Transverse colon (tissue), 4 donors: Measurements from ENCODE around the gene ZBTB7A. TPM values are rescaled to one million over a fixed set of nuclear protein-coding genes. Genes with fewer than 3 reads are reported as not detected.

Experiments used
- DNase-seq: peaks from one replicate; pipeline ENCODE4 v3.0.0-alpha.2; 2019
- H3K27ac ChIP-seq, 4 donors: fragments of 200-600 bp; sonication (generic); 2 replicates each; pipeline ENCODE4 v1.5.1; 2016 to 2018; ENCODE audit warnings: inconsistent platforms in 4 of 4
- H3K27me3 ChIP-seq: fragments of 200-600 bp; sonication (generic); 2 replicates; pipeline ENCODE4 v1.5.1; 2017; ENCODE audit warnings: inconsistent platforms
- H3K36me3 ChIP-seq, 4 donors: fragments of 200-600 bp; sonication (generic); 2 replicates each; pipeline ENCODE4 v1.5.1; 2017 to 2019; ENCODE audit warnings: inconsistent platforms in 4 of 4
- H3K4me1 ChIP-seq, 4 donors: fragments of 200-600 bp; sonication (generic); 2 replicates each; pipeline ENCODE4 v1.5.1; 2017 to 2020; ENCODE audit warnings: inconsistent platforms in 4 of 4
- H3K4me3 ChIP-seq, 4 donors: fragments of 200-600 bp; sonication (generic); 1 replicate in 1 of 4; 2 replicates in 3 of 4; pipeline versions ENCODE4 v1.5.1 to v1.6.1; 2017 to 2019; ENCODE audit warnings: inconsistent platforms in 4 of 4
- H3K9me3 ChIP-seq, 2 donors: fragments of 200-600 bp; sonication (generic); 2 replicates each; pipeline ENCODE4 v1.5.1; 2017 to 2019; ENCODE audit warnings: inconsistent platforms in 2 of 2
- EP300 ChIP-seq: sonication (generic); formaldehyde crosslinking; IDR thresholded peaks from one replicate; pipeline ENCODE4 v1.6.1; 2017; ENCODE audit warnings: antibody characterized with exemption, low read depth
- POLR2A ChIP-seq: fragments of 450-650 bp; IDR thresholded peaks from one replicate; pipeline ENCODE4 v1.6.1; 2016; ENCODE audit warnings: antibody characterized with exemption, mild to moderate bottlenecking, moderate library complexity
- POLR2AphosphoS5 ChIP-seq, 3 donors: sonication (generic); formaldehyde crosslinking; IDR thresholded peaks; one replicate each; pipeline ENCODE4 v1.6.1; 2016; ENCODE audit warnings: antibody characterized with exemption in 3 of 3
- WGBS, 2 donors: methylation state at CpG; one replicate each; pipeline ENCODE4 v1.1.5; 2018; ENCODE audit warnings: low coverage in 1 of 2; 5-methylcytosine and 5-hydroxymethylcytosine counted together
- in situ Hi-C, 4 donors: fragments of 200-750 bp; cut with MboI; loops; one replicate each; pipeline versions ENCODE4 v1.15.0 to v1.15.1; 2017; ENCODE audit warnings: low sequenced_read_pairs in 3 of 4, low pct_ligation_motif_present in 1 of 4, low pct_unique_long_range_greater_than_20kb in 1 of 4
- intact Hi-C: fragments of 100-400 bp; cut with DNase I; formaldehyde crosslinking; loops from one replicate; pipeline ENCODE4 v1.15.1; 2023; ENCODE audit warnings: low total_unique reads
- total RNA-seq, 4 donors: library from RNA; depleted of rRNA; stranded (reverse); fragments of >200 nt; gene quantifications; one replicate each; pipeline ENCODE4 v1.1.0, GENCODE V29; 2016
- TF ChIP-seq, protein P1 (sequence below), 5 experiments: fragments of 200-600 bp in 3 of 5; fragments of 450-650 bp in 2 of 5; sonication (generic) in 3 of 5; IDR thresholded peaks; 1 replicate in 2 of 5; 2 replicates in 3 of 5; pipeline ENCODE4 v1.5.1; 2016 to 2017; ENCODE audit warnings: antibody characterized with exemption in 5 of 5, inconsistent platforms in 3 of 5, mild to moderate bottlenecking in 2 of 5, moderate library complexity in 1 of 5

ZBTB7A gene
- total RNA-seq, 4 donors from 2014 or later = 101 to 224 (median 141) TPM

- intact Hi-C loops = no loop called here
- H3K36me3 ChIP-seq = peaks cover 0 to 14% (median 2%) of the 10 kb centered on the region in 4 donors
- H3K27me3 ChIP-seq = no peaks in the 10 kb centered on the region
- TF ChIP-seq, protein P1, sequence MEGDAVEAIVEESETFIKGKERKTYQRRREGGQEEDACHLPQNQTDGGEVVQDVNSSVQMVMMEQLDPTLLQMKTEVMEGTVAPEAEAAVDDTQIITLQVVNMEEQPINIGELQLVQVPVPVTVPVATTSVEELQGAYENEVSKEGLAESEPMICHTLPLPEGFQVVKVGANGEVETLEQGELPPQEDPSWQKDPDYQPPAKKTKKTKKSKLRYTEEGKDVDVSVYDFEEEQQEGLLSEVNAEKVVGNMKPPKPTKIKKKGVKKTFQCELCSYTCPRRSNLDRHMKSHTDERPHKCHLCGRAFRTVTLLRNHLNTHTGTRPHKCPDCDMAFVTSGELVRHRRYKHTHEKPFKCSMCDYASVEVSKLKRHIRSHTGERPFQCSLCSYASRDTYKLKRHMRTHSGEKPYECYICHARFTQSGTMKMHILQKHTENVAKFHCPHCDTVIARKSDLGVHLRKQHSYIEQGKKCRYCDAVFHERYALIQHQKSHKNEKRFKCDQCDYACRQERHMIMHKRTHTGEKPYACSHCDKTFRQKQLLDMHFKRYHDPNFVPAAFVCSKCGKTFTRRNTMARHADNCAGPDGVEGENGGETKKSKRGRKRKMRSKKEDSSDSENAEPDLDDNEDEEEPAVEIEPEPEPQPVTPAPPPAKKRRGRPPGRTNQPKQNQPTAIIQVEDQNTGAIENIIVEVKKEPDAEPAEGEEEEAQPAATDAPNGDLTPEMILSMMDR (IDR thresholded peaks at IDR 0.05) = no peak
- TF ChIP-seq POLR2AphosphoS5 (IDR thresholded peaks at IDR 0.05) = peak in 1 of 3 donors; percentile 7
- no peak overlapping the region for H3K4me3 ChIP-seq
- H3K27ac ChIP-seq = no peak overlapping the region
- DNase-seq = no peak
- in situ Hi-C loops = no loop called here
- 84 to 92% methylated on average over 13 to 39 of the region's 40 CpGs for WGBS, 2 donors
- no peaks in the 10 kb centered on the region for H3K9me3 ChIP-seq
- peaks cover 0 to 10% (median 4%) of the 10 kb centered on the region in 4 donors for H3K4me1 ChIP-seq
These were observed 27.9 kb downstream of the ZBTB7A start for GRCh38 chr19:4038661-4039423.

GRCh38 chr19:4038057-4038456 is 28.6 kb downstream of the ZBTB7A start:
- peaks cover 0 to 20% (median 6%) of the 10 kb centered on the region in 4 donors for H3K36me3 ChIP-seq
- peaks cover 0 to 6% (median 2%) of the 10 kb centered on the region in 4 donors for H3K4me1 ChIP-seq
- in situ Hi-C loops = no loop called here
- no peak for DNase-seq
- H3K27me3 ChIP-seq = no peaks in the 10 kb centered on the region
- WGBS, 2 donors = 88 to 92% methylated on average over 27 to 33 of the region's 33 CpGs
- no peaks in the 10 kb centered on the region for H3K9me3 ChIP-seq
- intact Hi-C loops = no loop called here
- no peak overlapping the region for H3K4me3 ChIP-seq
- TF ChIP-seq EP300 (no peak), POLR2AphosphoS5 (IDR thresholded peaks at IDR 0.05) (no peak), POLR2A (no peak)
- TF ChIP-seq, protein P1 (IDR thresholded peaks at IDR 0.05) = no peak
- no peak overlapping the region for H3K27ac ChIP-seq

- intact Hi-C loops = no loop called here
- Histone ChIP-seq H3K36me3 (peaks cover 0 to 20% (median 7%) of the 10 kb centered on the region in 4 donors), H3K4me1 (no peaks in the 10 kb centered on the region), H3K4me3 (no peak overlapping the region), H3K27ac (no peak overlapping the region), H3K9me3 (no peaks in the 10 kb centered on the region), H3K27me3 (no peaks in the 10 kb centered on the region)
- 83 to 95% methylated on average over 15 to 51 of the region's 54 CpGs for WGBS, 2 donors
- TF ChIP-seq, protein P1 (IDR thresholded peaks at IDR 0.05) = no peak
- TF ChIP-seq EP300 (no peak), POLR2AphosphoS5 (IDR thresholded peaks at IDR 0.05) (peak in 1 of 3 donors; percentile 31), POLR2A (no peak)
- in situ Hi-C loops = no loop called here
- DNase-seq = no peak
These were observed 29.3 kb downstream of the ZBTB7A start for GRCh38 chr19:4037301-4037949.

DNA sequence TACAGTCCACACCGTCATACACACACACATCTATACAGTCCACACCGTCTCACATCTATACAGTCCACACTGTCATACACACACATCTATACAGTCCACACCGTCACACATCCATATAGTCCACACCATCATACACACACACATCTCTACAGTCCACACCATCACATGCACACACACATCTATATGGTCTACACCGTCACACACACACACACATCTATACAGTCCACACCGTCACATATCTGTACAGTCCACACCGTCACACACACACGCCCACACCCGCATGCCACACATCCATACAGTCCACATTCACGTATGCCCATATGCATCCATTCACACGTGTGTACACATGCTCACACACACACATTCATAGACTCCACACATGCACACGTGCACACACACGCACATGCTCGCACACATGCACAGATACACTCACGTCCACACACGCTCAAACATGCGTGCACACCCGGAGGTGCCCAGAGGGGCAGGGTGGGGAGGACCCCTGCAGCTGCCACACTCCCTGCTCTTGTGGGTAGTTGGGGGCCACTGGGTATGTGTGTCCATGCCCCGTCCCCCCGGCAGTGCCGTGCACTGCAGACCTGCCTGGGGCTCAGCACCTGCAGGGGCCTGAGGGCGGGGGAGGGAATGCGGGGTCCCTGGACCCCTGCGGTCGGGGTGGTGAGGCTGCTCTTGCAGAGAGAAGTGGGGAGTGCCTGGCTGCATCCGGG is 30.0 kb downstream of the ZBTB7A start:
- H3K36me3 ChIP-seq = peaks cover 0 to 20% (median 7%) of the 10 kb centered on the region in 4 donors
- no peaks in the 10 kb centered on the region for H3K27me3 ChIP-seq
- H3K4me1 ChIP-seq = no peaks in the 10 kb centered on the region
- in situ Hi-C loops = no loop called here
- TF ChIP-seq POLR2AphosphoS5 (IDR thresholded peaks at IDR 0.05) = peak in 1 of 3 donors; percentile 49
- TF ChIP-seq, protein P1 (IDR thresholded peaks at IDR 0.05) = no peak
- DNase-seq = no peak
- no peak overlapping the region for H3K4me3 ChIP-seq
- H3K27ac ChIP-seq = no peak overlapping the region
- WGBS, 2 donors = 91 to 94% methylated on average over 12 to 25 of the region's 25 CpGs
- no peaks in the 10 kb centered on the region for H3K9me3 ChIP-seq
- intact Hi-C loops = no loop called here
